GM12878 (cell line): ENCODE measurements around the gene PLK5. TPM values are rescaled to one million over a fixed set of nuclear protein-coding genes. Genes with fewer than 3 reads are reported as not detected.

ENCODE experiments used
- ATAC-seq: fragments of 200-7000 bp; cut with Tn5 transposase; 3 replicates; pipeline ENCODE4 v1.9.1; 2020; ENCODE audit warnings: mild to moderate bottlenecking, moderate library complexity
- BruUV-seq: library from RNA; stranded (reverse); fragments of 400-500 nt; replicated peaks from 2 replicates; lab custom pipeline; 2021; lab: Mats Ljungman, UMichigan
- CTCF ChIA-PET: fragments of 300-600 bp; sonication (Branson Sonifier 250); formaldehyde crosslinking; extraction: SDS; loops from one replicate; lab custom pipeline; 2021; ENCODE audit warnings: inconsistent platforms; lab: Yijun Ruan, JAX
- POLR2A ChIA-PET: fragments of 350-600 bp; formaldehyde crosslinking; extraction: SDS; loops from one replicate; lab custom pipeline; 2021; ENCODE audit warnings: inconsistent platforms; lab: Charles Lee
- RAD21 ChIA-PET: fragments of 300-600 bp; sonication (Branson Sonifier 250); formaldehyde crosslinking; loops from one replicate; lab custom pipeline; 2023; ENCODE audit warnings: antibody characterized with exemption; ENCODE audit not compliant: unreplicated experiment; lab: Charles Lee
- SMC1A ChIA-PET: fragments of 300-600 bp; sonication (Branson Sonifier 250); formaldehyde crosslinking; loops from one replicate; lab custom pipeline; 2023; ENCODE audit not compliant: unreplicated experiment, uncharacterized antibody; lab: Charles Lee
- DNase-seq: peaks from one replicate; pipeline ENCODE4 v3.0.0-alpha.2; 2011; ENCODE audit warnings: low read depth, low spot score
- FAIRE-seq: peaks from 3 replicates; lab custom pipeline; 2011; peaks lifted over from hg19 to GRCh38; lab: Jason Lieb, UNC
- H2AFZ ChIP-seq: 2 replicates; pipeline ENCODE4 v1.6.0; 2011; ENCODE audit warnings: low read depth, low read length, control low read depth; ENCODE audit not compliant: control insufficient read depth
- H3K27ac ChIP-seq: 2 replicates; pipeline ENCODE4 v1.5.1; 2011; ENCODE audit warnings: control low read depth; ENCODE audit not compliant: control insufficient read depth, insufficient read depth
- H3K27me3 ChIP-seq, 2 experiments: replicated peaks in 1 of 2; 2 replicates each; pipeline versions ENCODE4 v1.6.0 to v1.6.1; 2011; ENCODE audit warnings: low read length in 1 of 2; ENCODE audit not compliant: control insufficient read depth in 2 of 2, insufficient read depth in 2 of 2
- H3K36me3 ChIP-seq, 2 experiments: 2 replicates each; pipeline ENCODE4 v1.5.1; 2011; ENCODE audit warnings: low read length in 1 of 2; ENCODE audit not compliant: control insufficient read depth in 2 of 2, insufficient read depth in 2 of 2
- H3K4me1 ChIP-seq: 2 replicates; pipeline ENCODE4 v1.6.1; 2011; ENCODE audit warnings: mild to moderate bottlenecking, low read length, moderate library complexity, mixed read lengths; ENCODE audit not compliant: control insufficient read depth, insufficient read depth
- H3K4me2 ChIP-seq: 2 replicates; pipeline ENCODE4 v1.6.0; 2011; ENCODE audit warnings: control low read depth; ENCODE audit not compliant: control insufficient read depth, insufficient read depth
- H3K4me3 ChIP-seq: fragments of 200-600 bp; sonication (generic); 2 replicates; pipeline ENCODE4 v1.5.1; 2016
- H3K79me2 ChIP-seq: 2 replicates; pipeline ENCODE4 v1.6.0; 2011; ENCODE audit warnings: low read length; ENCODE audit not compliant: control insufficient read depth, insufficient read depth
- H3K9ac ChIP-seq: 2 replicates; pipeline ENCODE4 v1.8.0; 2011; ENCODE audit warnings: low read length, control low read depth, mixed read lengths; ENCODE audit not compliant: control insufficient read depth, insufficient read depth
- H3K9me3 ChIP-seq: replicated peaks from 3 replicates; pipeline ENCODE4 v1.5.1; 2011; ENCODE audit warnings: mild to moderate bottlenecking, low read length; ENCODE audit not compliant: control insufficient read depth, insufficient read depth
- H4K20me1 ChIP-seq: 2 replicates; pipeline ENCODE4 v1.6.0; 2011; ENCODE audit not compliant: control insufficient read depth, insufficient read depth
- CBX5 ChIP-seq: sonication (generic); IDR thresholded peaks from 2 replicates; pipeline ENCODE4 v1.6.1; 2016; ENCODE audit warnings: low read depth, moderate library complexity, mild to moderate bottlenecking, inconsistent platforms
- GABPA ChIP-seq: IDR thresholded peaks from 2 replicates; pipeline ENCODE4 v1.6.1; 2014; ENCODE audit warnings: antibody characterized with exemption, low read depth, mild to moderate bottlenecking, inconsistent platforms
- MTA3 ChIP-seq: IDR thresholded peaks from 2 replicates; pipeline ENCODE4 v1.6.1; 2012; ENCODE audit warnings: low read length, inconsistent platforms, borderline replicate concordance
- NBN ChIP-seq: fragments of 450-650 bp; IDR thresholded peaks from 2 replicates; pipeline ENCODE4 v1.6.1; 2016
- NR2C1 ChIP-seq: fragments of 450-650 bp; IDR thresholded peaks from 2 replicates; pipeline ENCODE4 v1.6.1; 2017; ENCODE audit warnings: antibody characterized with exemption, mild to moderate bottlenecking, moderate library complexity
- POLR2AphosphoS5 ChIP-seq: IDR thresholded peaks from 2 replicates; pipeline ENCODE4 v1.6.1; 2011; ENCODE audit warnings: mild to moderate bottlenecking, low read length, inconsistent platforms
- SMAD5 ChIP-seq: IDR thresholded peaks from 2 replicates; pipeline ENCODE4 v1.6.1; 2016; ENCODE audit warnings: antibody characterized with exemption, low read depth
- SMARCA5 ChIP-seq: fragments of 450-650 bp; IDR thresholded peaks from 2 replicates; pipeline ENCODE4 v1.6.1; 2017; ENCODE audit warnings: mild to moderate bottlenecking
- SUPT20H ChIP-seq: IDR thresholded peaks from 2 replicates; pipeline ENCODE4 v1.6.1; 2011; ENCODE audit warnings: low read depth, mild to moderate bottlenecking, low read length, moderate library complexity, borderline replicate concordance; ENCODE audit not compliant: control insufficient read depth
- ZBED1 ChIP-seq: IDR thresholded peaks from 2 replicates; pipeline ENCODE4 v1.6.1; 2016; ENCODE audit warnings: borderline replicate concordance
- WGBS: methylation state at CpG from one replicate; pipeline ENCODE4 v1.1.6; 2016; ENCODE audit warnings: low lambda C conversion rate; ENCODE audit not compliant: insufficient replicate concordance, insufficient coverage; ENCODE audit errors: missing lambda C conversion rate; 5-methylcytosine and 5-hydroxymethylcytosine counted together
- in situ Hi-C: fragments of 300-500 bp; cut with MboI; formaldehyde crosslinking; loops from 9 replicates; pipeline ENCODE4 v1.14.3; 2018; ENCODE audit warnings: mixed read lengths
- intact Hi-C: fragments of 100-400 bp; cut with micrococcal nuclease; formaldehyde crosslinking; loops from one replicate; pipeline ENCODE4 v1.14.2; 2022; ENCODE audit not compliant: unreplicated experiment
- polyA plus RNA-seq, 11 experiments: library from polyadenylated mRNA; depleted of rRNA in 4 of 11; unstranded in 6 of 11; stranded (reverse) in 5 of 11; fragments of >200 nt; fragmentation: Nextera tagmentation in 4 of 11; fragmentation: Illumina TruSeq in 1 of 11; extraction: Ambion mirVana in 4 of 11; extraction: Trizol in 1 of 11; gene quantifications; 1 replicate in 1 of 11; 2 replicates in 10 of 11; pipeline versions ENCODE4 v1.2.1 to v1.2.3, GENCODE V29; 2011 to 2016; ENCODE audit warnings: inconsistent platforms in 2 of 11, missing spikeins in 2 of 11, low read depth in 1 of 11
- total RNA-seq, 4 experiments: library from RNA; depleted of rRNA in 3 of 4; stranded (reverse); fragments of >200 nt in 3 of 4; fragmentation: Illumina TruSeq in 1 of 4; extraction: Trizol in 1 of 4; gene quantifications; 2 replicates each; pipeline versions ENCODE4 v1.2.1 to v1.2.3, GENCODE V29; 2013 to 2021
- TF ChIP-seq, protein P1 (sequence below): fragments of 450-650 bp; IDR thresholded peaks from 2 replicates; pipeline ENCODE4 v1.6.1; 2017; ENCODE audit warnings: antibody characterized with exemption, mild to moderate bottlenecking, moderate library complexity
- TF ChIP-seq, protein P2 (sequence below): fragments of 450-650 bp; IDR thresholded peaks from 2 replicates; pipeline ENCODE4 v1.6.1; 2017; ENCODE audit warnings: borderline replicate concordance
- TF ChIP-seq, protein P3 (sequence below): fragments of 450-650 bp; IDR thresholded peaks from 2 replicates; pipeline ENCODE4 v1.6.1; 2018; ENCODE audit warnings: borderline replicate concordance, mild to moderate bottlenecking; ENCODE audit not compliant: partially characterized antibody

PLK5 gene
- total and polyA plus RNA-seq, 10 of the 15 experiments (the other 5 are each of a cell fraction or from before 2014, with no cell fraction given), result 0.13 TPM; not detected in 9

DNA sequence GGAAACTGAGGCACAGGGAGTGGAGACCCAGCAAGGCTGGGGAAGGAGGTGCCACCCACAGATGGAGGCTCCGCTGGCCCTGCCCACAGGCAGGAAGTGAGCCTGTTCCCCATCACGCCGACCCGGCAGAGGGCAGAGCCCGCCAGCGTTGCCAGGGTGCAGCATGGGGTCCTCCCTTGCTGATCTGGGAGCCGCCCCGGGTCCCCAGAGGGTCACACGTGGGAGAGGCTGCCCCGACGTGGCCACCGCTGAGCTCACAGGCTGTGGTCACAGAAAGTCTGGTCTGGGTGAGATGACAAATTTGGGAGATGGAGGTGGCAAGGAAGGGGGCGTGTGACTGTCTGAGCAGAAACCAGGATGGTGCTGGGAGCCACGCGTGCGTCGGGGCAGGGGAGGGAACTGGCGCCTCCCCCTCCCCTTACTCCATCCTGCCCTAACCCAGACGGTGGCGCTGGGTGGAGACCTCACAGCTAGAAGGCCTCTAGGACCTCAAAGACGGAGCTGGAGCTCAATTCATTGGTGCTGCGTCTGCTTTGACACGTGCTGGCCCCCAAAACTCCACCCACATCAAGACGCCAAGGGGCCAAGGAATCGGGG, 36.5 kb downstream of the PLK5 start (continued):
- TF ChIP-seq, protein P1, sequence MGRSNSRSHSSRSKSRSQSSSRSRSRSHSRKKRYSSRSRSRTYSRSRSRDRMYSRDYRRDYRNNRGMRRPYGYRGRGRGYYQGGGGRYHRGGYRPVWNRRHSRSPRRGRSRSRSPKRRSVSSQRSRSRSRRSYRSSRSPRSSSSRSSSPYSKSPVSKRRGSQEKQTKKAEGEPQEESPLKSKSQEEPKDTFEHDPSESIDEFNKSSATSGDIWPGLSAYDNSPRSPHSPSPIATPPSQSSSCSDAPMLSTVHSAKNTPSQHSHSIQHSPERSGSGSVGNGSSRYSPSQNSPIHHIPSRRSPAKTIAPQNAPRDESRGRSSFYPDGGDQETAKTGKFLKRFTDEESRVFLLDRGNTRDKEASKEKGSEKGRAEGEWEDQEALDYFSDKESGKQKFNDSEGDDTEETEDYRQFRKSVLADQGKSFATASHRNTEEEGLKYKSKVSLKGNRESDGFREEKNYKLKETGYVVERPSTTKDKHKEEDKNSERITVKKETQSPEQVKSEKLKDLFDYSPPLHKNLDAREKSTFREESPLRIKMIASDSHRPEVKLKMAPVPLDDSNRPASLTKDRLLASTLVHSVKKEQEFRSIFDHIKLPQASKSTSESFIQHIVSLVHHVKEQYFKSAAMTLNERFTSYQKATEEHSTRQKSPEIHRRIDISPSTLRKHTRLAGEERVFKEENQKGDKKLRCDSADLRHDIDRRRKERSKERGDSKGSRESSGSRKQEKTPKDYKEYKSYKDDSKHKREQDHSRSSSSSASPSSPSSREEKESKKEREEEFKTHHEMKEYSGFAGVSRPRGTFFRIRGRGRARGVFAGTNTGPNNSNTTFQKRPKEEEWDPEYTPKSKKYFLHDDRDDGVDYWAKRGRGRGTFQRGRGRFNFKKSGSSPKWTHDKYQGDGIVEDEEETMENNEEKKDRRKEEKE, result no peak
- no peak for TF ChIP-seq SMARCA5
- no peak for TF ChIP-seq NBN
- no peak for TF ChIP-seq GABPA
- no peak for TF ChIP-seq NR2C1
- no peak for TF ChIP-seq ZBED1

- FAIRE-seq (no peak), DNase-seq (no peak), ATAC-seq (no peak)
- Histone ChIP-seq H3K4me2 (no peak overlapping the region), H3K9me3 (no peaks in the 10 kb centered on the region), H3K27ac (no peak overlapping the region), H3K4me1 (no peaks in the 10 kb centered on the region), H2AFZ (no peak overlapping the region), H3K4me3 (no peak overlapping the region), H3K36me3 (no peaks in the 10 kb centered on the region), H3K9ac (no peak overlapping the region), H3K79me2 (no peaks in the 10 kb centered on the region), H4K20me1 (no peaks in the 10 kb centered on the region), H3K27me3 (no peaks in the 10 kb centered on the region)
- RAD21 ChIA-PET, result no interaction called here
- SMC1A ChIA-PET, result no interaction called here
- WGBS, result 73% methylated on average over 17 of the region's 17 CpGs
- intact Hi-C loops, result no loop called here
- POLR2A ChIA-PET, result no interaction called here
- BruUV-seq, result no TSS peak
- CTCF ChIA-PET, result no interaction called here
- in situ Hi-C loops, result no loop called here
- TF ChIP-seq SUPT20H (no peak), MTA3 (no peak), SMAD5 (no peak), POLR2AphosphoS5 (no peak), CBX5 (no peak)
- TF ChIP-seq, protein P2, sequence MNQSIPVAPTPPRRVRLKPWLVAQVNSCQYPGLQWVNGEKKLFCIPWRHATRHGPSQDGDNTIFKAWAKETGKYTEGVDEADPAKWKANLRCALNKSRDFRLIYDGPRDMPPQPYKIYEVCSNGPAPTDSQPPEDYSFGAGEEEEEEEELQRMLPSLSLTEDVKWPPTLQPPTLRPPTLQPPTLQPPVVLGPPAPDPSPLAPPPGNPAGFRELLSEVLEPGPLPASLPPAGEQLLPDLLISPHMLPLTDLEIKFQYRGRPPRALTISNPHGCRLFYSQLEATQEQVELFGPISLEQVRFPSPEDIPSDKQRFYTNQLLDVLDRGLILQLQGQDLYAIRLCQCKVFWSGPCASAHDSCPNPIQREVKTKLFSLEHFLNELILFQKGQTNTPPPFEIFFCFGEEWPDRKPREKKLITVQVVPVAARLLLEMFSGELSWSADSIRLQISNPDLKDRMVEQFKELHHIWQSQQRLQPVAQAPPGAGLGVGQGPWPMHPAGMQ, result no peak
- TF ChIP-seq, protein P3, sequence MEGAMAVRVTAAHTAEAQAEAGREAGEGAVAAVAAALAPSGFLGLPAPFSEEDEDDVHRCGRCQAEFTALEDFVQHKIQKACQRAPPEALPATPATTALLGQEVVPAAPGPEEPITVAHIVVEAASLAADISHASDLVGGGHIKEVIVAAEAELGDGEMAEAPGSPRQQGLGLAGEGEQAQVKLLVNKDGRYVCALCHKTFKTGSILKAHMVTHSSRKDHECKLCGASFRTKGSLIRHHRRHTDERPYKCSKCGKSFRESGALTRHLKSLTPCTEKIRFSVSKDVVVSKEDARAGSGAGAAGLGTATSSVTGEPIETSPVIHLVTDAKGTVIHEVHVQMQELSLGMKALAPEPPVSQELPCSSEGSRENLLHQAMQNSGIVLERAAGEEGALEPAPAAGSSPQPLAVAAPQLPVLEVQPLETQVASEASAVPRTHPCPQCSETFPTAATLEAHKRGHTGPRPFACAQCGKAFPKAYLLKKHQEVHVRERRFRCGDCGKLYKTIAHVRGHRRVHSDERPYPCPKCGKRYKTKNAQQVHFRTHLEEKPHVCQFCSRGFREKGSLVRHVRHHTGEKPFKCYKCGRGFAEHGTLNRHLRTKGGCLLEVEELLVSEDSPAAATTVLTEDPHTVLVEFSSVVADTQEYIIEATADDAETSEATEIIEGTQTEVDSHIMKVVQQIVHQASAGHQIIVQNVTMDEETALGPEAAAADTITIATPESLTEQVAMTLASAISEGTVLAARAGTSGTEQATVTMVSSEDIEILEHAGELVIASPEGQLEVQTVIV, result no peak
- TF ChIP-seq, protein P1, result no peak
Measured at GRCh38 chr19:1561236-1561842, 37.5 kb downstream of the PLK5 start.
